NCI-H1092 (cell line): ENCODE results near the gene HPN.
A peak's percentile ranks its signal among the peaks of the same experiment; 100 is the strongest.
"Not testable (repeated sequence)": the region's sequence is repeated elsewhere in the genome, so short reads cannot be mapped to it uniquely, and the experiment has no call there.

ENCODE experiments used
- DNase-seq: peaks from one replicate; lab custom pipeline; 2025; lab: John Stamatoyannopoulos, UW

Gene HPN

GRCh38 chr19:35083691-35084508 lies 42.4 kb downstream of the HPN start:
- DNase-seq = no peak

- no peak for DNase-seq
Observed at GRCh38 chr19:35084509-35084762, 42.9 kb downstream of the HPN start.

- DNase-seq = no peak
Observed at GRCh38 chr19:35085947-35086346, 44.4 kb downstream of the HPN start.

DNA sequence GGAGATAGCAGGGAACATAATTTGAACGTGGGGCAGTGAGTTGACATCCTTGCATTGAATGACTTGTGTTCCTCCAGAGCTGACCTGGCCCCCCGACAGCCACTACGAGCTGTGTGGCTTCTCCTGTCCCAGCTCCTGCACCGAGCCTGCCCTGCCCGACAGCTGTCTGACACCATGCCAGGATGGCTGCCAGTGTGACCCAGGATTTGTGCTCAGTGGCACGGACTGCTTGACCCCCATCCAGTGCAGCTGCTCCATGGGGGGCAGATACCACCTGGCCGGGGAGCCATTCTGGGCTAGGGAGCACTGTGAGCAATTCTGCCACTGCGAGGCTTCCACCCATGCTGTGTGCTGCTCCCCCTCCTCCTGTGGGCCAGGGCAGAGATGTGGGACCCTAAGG lies 44.9 kb downstream of the HPN start:
- DNase-seq = no peak

DNA sequence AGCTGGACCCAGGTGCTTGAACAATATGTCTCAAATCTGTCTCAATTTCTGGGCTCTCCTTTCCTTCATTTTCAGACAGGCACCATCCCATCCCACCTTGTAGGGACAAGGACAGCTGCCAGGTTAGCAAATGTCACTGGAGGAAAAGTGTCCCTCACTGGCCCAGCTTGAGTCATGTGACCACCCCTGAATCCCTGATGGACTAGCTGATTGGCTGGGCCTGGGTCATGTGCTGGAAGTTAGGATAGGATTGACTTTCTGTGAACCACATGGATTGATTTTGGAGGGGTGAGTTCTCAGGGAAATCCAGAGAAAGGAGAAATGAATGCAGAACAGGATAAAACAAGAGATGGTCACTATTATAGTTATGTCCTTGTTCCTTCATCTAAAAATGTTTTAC lies 45.9 kb downstream of the HPN start:
- DNase-seq = no peak

GRCh38 chr19:35088131-35088913 lies 46.8 kb downstream of the HPN start:
- no peak for DNase-seq

GRCh38 chr19:35089554-35089953 lies 48.0 kb downstream of the HPN start:
- no peak for DNase-seq

GRCh38 chr19:35090160-35090505 lies 48.6 kb downstream of the HPN start:
- DNase-seq = no peak

GRCh38 chr19:35090506-35091214 lies 49.1 kb downstream of the HPN start:
- DNase-seq = peak; percentile 18

GRCh38 chr19:35093430-35093829 lies 51.9 kb downstream of the HPN start:
- DNase-seq = no peak

DNA sequence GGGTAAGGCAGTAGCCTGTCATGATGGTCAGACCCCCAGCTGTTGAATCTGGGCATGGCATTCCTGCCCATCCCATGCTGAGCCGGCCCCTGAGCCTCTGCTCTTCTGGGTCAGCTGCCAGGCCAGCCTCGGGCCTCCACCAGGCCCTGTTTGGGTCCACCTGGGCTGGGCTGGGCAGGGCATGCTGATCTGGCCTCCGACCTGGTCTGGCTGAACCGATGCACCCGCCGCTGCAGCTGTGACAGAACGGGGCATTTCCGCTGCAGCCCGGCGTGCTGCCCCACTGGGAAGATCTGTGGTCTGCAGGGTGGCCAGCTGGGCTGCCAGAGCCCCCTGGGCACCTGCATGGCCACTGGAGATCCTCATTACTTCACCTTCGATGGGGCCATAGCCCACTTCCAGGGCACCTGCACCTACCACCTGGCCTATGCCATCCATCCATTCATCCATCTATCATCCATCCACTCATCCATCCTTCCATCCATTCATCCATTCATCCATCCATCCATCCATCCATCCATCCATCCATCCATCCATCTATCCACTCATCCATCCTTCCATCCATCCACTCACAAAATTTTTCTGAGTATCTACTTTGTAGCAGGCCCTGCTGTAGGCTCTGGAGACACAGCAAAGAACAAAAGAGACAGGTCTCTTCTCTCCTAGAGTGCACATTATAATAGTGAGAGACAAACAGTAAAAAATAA lies 52.6 kb downstream of the HPN start:
- DNase-seq = no peak

GRCh38 chr19:35094656-35095055 lies 53.1 kb downstream of the HPN start:
- no peak for DNase-seq

DNA sequence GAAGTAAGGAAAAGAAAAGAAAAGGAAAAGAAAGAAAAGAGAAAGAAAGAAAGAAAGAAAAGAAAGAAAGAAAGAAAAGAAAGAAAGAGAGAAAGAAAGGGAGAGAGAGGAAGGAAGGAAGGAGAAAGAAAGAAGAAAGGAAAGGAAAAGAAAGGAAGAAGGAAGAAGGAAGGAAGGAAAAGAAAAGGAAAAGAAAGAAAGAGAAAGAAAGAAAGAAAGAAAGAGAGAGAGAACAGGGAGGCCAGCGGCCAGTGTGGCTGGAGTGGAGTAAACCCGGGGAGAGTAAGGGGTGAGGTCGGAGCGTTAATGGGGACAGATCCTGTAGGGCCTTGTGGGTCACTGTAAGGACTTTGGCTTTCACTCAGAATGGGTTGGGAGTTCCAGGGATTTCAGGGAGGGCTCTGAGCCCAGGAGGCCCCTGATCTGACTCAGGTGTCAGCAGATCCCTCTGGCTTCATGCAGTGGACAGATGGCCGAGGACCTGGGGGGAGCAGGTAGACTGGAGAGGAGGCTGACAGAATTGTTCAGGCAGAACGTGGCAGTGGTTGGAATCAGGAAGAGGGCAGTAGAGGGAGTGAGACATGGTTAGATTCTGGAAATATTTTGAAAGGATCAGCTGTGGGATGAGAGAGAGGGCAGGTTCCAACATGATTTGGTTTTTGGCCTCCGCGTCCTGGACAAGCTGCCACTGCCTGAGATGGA lies 54.3 kb downstream of the HPN start:
- no peak for DNase-seq

GRCh38 chr19:35098413-35099049 lies 57.0 kb downstream of the HPN start:
- no peak for DNase-seq

DNA sequence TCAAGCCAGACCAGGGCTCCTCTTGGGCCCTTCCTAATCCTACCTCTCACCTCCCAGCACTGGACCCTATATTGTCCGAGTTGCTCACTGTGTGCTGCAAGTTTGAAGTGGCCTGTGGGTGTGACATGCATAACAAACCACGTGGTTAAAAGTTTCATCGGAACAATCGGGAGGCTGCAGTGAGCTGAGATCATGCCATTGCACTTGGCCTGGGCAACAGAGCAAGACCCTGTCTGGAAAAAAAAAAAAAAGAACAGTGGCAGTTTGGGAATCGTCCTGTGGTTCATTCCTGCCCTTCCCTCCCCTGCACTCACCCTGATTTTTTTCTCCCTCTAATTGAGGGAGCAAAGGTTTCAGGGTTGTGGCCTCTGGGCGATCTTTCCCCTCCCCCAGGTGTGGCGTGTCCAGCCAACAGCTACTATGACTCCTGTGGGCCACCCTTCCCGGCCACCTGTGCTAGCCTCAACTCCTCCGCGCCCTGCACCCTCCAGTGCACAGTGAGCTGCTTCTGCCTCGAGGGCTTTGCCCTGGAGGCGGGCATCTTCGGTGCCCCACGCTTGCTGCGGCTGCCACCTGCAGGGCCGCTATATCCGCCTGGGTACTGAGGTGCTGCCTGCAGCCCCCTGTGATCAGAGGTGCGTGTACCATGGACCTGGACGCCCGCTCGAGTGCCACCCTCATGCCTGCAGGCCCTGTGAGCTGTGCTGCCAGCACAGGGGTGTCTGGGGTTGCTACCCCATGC lies 57.8 kb downstream of the HPN start:
- DNase-seq = no peak

- no peak for DNase-seq
Observed at GRCh38 chr19:35099897-35100275, 58.4 kb downstream of the HPN start.

- no peak for DNase-seq
Observed at GRCh38 chr19:35100588-35101533, 59.3 kb downstream of the HPN start.

GRCh38 chr19:35101949-35102348 lies 60.4 kb downstream of the HPN start:
- DNase-seq = not testable (repeated sequence)

DNA sequence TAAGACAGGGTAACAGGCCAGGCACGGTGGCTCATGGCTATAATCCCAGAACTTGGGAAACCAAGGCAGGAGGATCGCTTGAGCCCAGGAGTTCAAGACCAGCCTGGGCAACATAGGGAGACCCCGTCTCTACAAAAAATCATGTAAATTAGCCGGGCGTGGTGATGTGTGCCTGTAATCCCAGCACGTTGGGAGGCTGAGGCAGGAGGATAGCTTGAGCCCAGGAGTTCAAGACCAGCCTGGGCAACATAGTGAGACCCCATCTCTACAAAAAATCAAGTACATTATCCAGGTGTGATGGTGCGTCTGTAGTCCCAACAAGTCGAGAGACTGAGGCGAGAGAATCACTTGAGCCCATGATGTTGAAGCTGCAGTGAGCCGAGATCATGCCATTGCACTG lies 62.1 kb downstream of the HPN start:
- DNase-seq = not testable (repeated sequence)

DNA sequence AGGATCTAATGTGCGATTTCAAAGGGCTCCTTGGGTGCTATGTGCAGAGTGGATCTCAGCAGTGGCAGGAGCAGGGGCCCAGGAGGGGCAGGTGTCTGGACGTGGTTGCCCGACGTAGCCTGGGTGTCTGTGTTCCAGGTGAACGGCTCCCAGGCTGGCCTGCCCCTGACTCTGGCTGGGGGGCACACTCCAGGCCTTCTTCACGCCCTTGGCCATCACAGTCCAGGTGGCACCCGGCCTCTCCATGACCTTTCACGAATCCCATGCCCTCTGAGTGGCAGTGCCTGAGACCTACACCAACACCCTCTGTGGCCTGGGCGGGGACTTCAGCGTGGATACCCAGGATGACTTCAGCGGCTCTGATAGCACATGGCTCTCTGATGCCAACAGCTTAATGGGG lies 62.8 kb downstream of the HPN start:
- no peak for DNase-seq
